HG02981 (cell line): ENCODE data around the gene GON4L.
"Not testable (repeated sequence)": the region's sequence is repeated elsewhere in the genome, so short reads cannot be mapped to it uniquely, and the experiment has no call there.

ENCODE experiments used
- ATAC-seq: cut with Tn5 transposase; IDR thresholded peaks from one replicate; pipeline ENCODE4 v1.9.1; 2021; ENCODE audit warnings: mild to moderate bottlenecking, moderate library complexity; ENCODE audit not compliant: unreplicated experiment

Gene GON4L

GRCh38 chr1:155759017-155759416 lies 98.0 kb downstream of the GON4L start:
- ATAC-seq = not testable (repeated sequence)

- not testable (repeated sequence) for ATAC-seq
Observed at GRCh38 chr1:155748141-155748540, 108.9 kb downstream of the GON4L start.

- not testable (repeated sequence) for ATAC-seq
Observed at GRCh38 chr1:155747586-155747985, 109.4 kb downstream of the GON4L start.

- peak; percentile 93 for ATAC-seq
Observed at GRCh38 chr1:155745284-155746228, 111.5 kb downstream of the GON4L start.

DNA sequence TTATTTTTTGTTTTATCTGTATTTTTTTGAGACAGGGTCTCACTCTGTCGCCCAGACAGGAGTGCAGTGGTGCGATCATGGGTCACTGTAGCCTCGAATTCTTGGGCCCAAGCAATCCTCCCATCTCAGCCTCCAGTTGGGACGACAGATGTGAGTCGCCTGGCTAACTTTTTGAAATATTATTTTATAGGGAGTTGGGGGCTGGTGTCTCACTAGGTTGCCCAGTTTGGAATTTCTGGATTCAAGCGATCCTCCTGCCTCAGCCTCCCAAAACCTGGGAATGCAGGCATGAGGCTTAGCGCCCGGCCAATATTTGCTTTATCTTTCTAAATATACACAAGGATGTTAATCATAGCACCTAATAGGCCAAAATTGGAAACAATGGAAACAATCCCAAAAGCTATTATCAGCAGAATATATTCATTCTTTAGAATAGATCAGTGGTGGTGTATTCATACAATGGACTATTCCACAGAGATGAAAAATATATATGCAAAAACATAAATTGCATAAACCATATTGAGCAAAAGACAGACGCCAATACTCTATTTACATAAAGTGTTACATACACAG lies 112.2 kb downstream of the GON4L start:
- ATAC-seq = no peak

DNA sequence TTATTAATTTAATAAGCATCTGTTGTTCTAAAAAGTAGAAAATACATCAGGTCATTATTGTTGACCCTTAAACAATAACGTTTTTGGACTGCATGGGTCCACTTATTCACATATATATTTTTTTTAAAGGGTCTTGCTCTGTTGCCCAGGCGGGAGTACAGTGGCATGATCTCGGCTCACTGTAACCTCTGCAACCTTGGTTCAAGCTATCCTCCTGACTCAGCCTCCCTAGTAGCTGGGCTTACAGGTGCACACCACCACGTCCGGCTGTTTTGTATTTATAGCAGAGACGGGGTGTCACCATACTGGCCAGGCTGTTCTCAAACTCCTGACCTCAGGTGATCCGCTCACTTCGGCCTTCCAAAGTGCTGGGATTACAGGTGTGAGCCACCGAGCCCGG lies 115.1 kb downstream of the GON4L start:
- no peak for ATAC-seq

DNA sequence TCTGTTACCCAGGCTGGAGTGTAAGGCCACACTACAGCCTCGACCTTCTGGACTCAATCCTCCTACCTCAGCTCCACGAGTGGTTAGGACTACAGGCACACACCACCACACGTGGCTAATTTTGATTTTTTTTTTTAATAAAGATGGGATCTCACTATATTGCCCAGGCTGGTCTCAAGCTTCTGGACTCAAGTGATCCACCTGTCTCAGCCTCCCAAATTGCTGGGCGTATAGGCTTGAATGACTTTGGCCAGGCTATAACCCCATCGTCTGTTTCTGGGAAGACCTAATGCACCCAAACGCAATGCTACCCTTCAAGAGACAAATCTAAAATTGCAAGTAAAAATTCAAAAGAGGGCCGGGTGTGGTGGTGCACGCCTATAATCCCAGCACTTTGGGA lies 116.0 kb downstream of the GON4L start:
- no peak for ATAC-seq

- ATAC-seq = no peak
Observed at GRCh38 chr1:155729031-155729898, 127.7 kb downstream of the GON4L start.

DNA sequence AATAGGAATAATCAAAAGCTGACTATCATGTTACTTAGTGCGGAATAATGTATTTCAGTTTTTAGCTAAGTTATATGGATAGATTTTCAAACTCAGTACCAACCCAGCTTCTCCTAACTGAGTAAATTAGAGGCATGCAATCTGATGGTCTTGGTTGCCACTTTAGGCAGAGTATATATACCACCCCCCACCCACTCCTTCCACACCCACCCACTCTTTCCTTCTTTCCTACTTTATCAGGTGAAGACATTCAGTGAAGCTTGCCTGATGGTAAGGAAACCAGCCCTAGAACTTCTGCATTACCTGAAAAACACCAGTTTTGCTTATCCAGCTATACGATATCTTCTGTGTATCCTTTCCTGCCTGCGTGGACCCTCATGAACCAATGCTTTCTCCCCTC lies 131.9 kb downstream of the GON4L start:
- no peak for ATAC-seq

DNA sequence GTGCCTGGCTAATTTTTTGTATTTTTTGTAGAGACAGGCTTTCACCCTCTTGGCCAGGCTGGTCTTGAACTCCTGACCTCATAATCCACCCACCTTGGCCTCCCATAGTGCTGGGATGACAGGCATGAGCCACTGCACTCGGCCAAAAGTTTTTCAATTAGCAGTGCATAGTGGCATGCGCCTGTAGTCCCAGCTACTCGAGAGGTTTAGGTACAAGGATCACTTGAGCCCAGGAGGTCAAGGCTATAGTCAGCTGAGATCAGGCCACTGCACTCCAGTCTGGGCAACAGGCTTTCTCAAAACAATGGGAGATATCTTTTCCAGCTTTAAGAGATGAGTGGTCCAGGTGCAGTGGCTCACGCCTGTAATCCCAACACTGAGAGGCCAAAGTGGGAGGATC lies 137.3 kb downstream of the GON4L start:
- no peak for ATAC-seq

GRCh38 chr1:155718524-155719115 lies 138.4 kb downstream of the GON4L start:
- not testable (repeated sequence) for ATAC-seq

DNA sequence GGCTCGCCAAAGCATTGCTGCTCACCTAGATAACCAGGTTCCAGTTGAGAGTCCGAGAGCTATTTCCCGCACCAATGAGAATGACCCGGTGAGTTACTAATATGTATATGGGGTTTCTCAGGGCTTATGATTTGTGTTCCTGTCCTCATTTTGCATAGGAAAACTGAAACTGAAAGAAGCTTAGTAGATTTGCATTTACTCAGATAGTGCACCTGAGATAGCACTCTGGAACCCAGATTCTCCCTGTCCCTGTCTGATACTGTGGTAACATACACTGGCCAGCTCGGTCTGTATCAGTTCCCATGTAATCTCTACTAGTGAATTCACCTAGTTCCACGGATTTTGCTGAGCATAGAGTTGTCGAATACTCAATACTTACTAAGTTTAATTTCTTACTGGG lies 140.0 kb downstream of the GON4L start:
- no peak for ATAC-seq

- no peak for ATAC-seq
Observed at GRCh38 chr1:155715777-155716176, 141.2 kb downstream of the GON4L start.

- ATAC-seq = not testable (repeated sequence)
Observed at GRCh38 chr1:155715056-155715455, 142.0 kb downstream of the GON4L start.

DNA sequence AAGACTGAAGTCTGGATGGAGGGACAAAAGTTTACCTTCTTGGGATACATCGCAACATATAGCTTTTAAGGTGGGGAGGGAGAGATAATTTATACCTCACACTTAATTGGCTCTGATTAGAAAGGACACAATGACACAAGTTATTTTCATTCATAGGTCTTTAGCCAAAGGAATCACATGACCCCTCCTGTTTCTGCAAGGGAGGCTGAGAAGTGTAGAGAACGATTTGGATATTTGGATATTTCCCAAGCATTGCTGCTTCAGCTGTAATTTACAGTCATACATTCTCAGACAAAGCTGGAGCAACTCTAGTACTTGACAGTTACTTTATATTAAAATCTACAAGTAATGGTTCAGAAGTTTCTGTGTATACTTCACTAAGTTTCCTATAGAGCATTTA lies 143.9 kb downstream of the GON4L start:
- ATAC-seq = no peak

GRCh38 chr1:155712636-155713035 lies 144.4 kb downstream of the GON4L start:
- not testable (repeated sequence) for ATAC-seq

- ATAC-seq = not testable (repeated sequence)
Observed at GRCh38 chr1:155711457-155711856, 145.6 kb downstream of the GON4L start.

- ATAC-seq = no peak
Observed at GRCh38 chr1:155709391-155709790, 147.6 kb downstream of the GON4L start.

DNA sequence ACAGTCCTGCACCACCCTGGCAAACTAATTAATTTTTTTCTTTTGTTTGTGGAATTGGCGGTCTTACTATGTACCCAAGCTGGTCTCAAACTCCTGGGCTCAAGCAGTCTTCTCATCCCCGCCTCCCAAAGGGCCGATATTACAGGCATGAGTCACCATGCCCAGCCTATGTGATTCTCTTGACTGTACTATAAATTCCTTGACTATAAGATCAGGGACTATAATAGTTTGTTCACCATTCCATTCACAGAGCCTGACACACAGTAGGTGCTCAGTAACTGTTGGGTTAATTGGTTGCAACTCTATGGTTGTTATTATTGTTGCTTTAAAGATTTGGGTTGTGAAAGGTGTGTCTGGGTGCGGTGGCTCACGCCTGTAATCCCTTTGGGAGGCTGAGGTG lies 150.9 kb downstream of the GON4L start:
- no peak for ATAC-seq

GRCh38 chr1:155704414-155704813 lies 152.6 kb downstream of the GON4L start:
- not testable (repeated sequence) for ATAC-seq

GRCh38 chr1:155703216-155703615 lies 153.8 kb downstream of the GON4L start:
- no peak for ATAC-seq
